ENCODE results near the gene PSAT1.
A peak's percentile ranks its signal among the peaks of the same experiment; 100 is the strongest.
"Not testable (repeated sequence)": the region's sequence is repeated elsewhere in the genome, so short reads cannot be mapped to it uniquely, and the experiment has no call there.

The PSAT1 gene

DNA sequence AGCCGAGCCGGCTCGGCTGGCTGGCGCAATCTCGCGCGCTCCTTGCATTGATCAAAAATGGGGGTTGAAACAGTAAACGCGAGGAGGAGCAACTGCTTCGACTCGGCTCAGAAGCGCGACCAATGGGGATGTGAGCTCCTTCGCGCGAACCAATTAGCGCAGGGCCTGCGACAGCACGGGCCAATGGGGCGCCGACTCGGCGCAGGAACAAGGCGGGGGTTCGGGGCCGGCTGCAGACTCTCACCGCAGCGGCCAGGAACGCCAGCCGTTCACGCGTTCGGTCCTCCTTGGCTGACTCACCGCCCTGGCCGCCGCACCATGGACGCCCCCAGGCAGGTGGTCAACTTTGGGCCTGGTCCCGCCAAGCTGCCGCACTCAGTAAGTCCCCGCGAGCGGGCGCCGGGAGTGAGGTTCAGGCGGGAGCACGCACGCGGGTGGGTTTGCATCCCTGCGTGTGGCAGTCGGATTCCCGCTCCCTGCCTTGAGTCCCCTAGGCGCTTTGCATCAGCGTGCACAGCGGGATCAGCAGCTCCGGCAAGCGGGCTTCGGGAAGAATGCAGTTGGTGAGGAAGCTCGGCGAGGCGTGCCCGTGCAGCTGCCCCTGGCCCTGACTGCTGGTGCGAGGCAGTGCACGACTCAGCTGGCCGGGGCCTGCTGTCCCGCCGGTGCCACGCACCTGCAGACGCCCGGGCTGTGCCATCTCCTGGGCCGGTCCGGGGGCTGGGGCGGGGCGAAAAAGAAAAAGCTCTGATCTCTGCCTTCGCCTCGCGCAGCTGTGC, at the start of gene PSAT1:
TSS of gene PSAT1 (plus strand) at position 233 of the 779 bp plus-strand sequence. CDS start at position 319, 86 bp downstream.
- peak; percentile 39 to 68 for DNase-seq (ENCODE audit: low read depth in 2 of 2, low spot score in 1 of 2)

- no peak for DNase-seq (ENCODE audit: low read depth in 2 of 2, low spot score in 1 of 2)
These were observed 48.3 kb upstream of the PSAT1 start for GRCh38 chr9:78248635-78249034.

DNA sequence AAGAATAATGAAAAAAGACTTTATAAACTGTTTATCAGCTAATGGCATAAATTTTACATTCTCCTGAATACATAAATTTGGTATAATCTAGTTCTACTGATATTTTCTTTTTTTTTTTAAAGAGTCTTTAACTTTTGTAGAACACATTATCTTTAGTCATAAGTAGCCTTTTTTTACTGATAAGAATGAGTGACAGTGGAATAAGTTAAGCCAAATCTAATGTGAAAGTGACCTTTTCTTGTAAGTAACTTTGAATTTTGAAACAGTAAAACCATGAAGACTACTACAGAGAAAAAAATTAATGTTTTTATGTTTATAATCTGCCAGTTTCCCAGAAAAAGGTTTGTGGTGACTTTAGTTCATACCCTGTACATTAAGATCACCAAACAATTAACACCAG, 47.4 kb upstream of the PSAT1 start:
- no peak for DNase-seq (ENCODE audit: low read depth in 2 of 2, low spot score in 1 of 2)

GRCh38 chr9:78252616-78253015, 44.3 kb upstream of the PSAT1 start:
- DNase-seq (ENCODE audit: low read depth in 2 of 2, low spot score in 1 of 2) = no peak

DNA sequence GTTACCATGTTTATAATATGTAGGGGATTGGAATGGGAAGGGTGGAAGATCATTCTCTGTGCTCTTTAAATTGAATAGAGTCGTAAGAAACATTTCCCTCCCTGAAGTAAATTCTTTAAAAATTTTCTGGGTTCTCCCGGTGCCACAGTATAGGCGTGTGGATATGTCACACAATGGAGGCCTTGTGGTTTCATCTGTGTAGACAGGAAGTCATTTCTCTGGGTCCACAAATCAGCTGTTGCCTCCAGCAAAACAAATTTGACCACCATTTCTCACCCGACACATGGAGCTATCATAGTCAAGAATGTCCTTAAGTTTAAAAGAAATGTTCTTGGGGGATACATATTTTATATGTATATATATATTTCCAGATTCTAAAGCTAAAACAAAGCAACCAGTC, 43.6 kb upstream of the PSAT1 start:
- DNase-seq (ENCODE audit: low read depth in 2 of 2, low spot score in 1 of 2) = no peak

DNA sequence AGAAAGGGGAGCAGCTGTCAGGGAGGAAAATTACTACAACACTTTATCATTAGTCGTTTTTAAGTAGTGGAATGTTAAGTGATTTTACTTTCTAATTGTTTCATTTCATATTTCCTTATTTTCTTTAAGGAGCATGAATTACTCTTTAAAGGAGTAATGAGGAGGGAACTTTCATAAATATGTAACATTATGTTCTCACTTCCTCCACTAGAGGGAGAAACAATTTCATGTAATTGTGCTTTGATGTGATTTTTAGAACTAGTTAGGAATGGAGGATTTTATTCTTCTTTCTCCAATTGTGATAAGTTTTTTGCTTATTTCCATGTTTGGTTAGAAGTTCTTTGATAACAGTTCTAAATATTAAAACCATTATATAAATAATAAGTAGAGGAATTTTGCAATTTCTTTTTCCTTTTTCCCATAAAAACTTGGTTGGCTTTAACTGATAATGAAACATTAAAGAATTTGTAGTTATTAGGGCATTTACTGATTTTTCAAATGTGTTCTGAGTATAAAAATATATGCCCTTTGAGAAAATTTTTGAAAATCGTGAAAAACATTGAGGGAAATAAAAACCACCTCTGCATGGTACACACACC, 35.4 kb upstream of the PSAT1 start:
- no peak for DNase-seq (ENCODE audit: low read depth in 2 of 2, low spot score in 1 of 2)

DNA sequence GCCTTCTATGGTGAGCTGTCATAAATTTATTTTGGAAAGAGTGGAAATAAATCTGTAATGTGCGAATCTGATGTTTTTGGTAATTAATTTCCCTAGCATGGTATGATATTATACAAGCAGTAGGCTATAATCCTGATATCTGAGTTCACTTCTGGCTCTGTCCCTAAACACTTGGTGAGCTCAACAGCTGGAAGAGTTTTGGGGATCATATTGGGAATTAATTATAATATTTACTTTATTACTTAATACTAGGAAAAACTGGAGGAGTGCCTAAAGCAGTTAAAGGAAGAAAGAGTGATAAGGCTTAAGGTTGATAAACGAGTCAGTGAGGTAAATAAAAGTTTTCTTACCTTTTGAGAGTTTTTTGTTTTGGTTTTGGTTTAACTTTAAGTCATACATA, 34.3 kb upstream of the PSAT1 start:
- DNase-seq (ENCODE audit: low read depth in 2 of 2, low spot score in 1 of 2) = no peak

- no peak for DNase-seq (ENCODE audit: low read depth in 2 of 2, low spot score in 1 of 2)
These were observed 29.0 kb upstream of the PSAT1 start for GRCh38 chr9:78267889-78268288.

GRCh38 chr9:78269784-78270183, 27.1 kb upstream of the PSAT1 start:
- DNase-seq (ENCODE audit: low read depth in 2 of 2, low spot score in 1 of 2) = no peak

DNA sequence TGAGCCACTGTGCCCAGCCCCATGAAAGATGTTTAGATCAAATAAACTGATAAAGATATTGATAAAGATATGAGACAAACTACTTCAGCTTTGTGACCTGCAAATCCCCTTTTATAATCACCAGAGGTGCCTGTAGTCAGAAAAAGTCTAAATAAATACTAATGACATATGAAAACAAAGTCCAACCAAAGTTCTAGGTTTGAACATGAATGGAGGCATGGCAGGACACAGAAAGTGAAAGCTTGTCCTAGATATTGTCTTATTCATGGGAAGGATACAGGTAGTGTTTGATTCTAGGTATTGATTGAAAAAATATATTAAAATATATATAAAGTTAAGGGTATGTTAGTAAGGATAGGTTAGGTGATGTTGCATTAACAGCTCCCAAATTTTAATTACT, 24.6 kb upstream of the PSAT1 start:
- DNase-seq (ENCODE audit: low read depth in 2 of 2, low spot score in 1 of 2) = no peak

DNA sequence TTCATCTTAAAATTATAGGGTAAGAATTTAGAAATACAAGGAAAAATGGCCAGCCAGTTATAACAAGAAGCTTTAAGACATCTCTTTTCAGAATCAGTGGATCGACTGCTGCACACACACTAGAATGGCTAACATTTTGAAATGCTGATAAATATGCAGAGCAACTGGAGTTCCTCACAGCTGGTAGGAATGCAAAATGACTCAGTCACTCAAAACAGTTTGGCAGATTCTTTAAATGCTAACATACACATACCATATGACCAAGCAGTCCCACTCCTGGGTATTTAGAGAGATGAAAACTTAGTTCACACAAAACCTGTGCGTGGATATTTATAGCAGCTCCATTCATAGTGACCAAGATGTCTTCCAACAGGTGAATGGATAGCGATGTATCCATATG, 23.2 kb upstream of the PSAT1 start:
- no peak for DNase-seq (ENCODE audit: low read depth in 2 of 2, low spot score in 1 of 2)

- no peak for DNase-seq (ENCODE audit: low read depth in 2 of 2, low spot score in 1 of 2)
These were observed 18.6 kb upstream of the PSAT1 start for GRCh38 chr9:78278177-78278777.

- no peak for DNase-seq (ENCODE audit: low read depth in 2 of 2, low spot score in 1 of 2)
These were observed 18.1 kb upstream of the PSAT1 start for GRCh38 chr9:78278801-78279200.

DNA sequence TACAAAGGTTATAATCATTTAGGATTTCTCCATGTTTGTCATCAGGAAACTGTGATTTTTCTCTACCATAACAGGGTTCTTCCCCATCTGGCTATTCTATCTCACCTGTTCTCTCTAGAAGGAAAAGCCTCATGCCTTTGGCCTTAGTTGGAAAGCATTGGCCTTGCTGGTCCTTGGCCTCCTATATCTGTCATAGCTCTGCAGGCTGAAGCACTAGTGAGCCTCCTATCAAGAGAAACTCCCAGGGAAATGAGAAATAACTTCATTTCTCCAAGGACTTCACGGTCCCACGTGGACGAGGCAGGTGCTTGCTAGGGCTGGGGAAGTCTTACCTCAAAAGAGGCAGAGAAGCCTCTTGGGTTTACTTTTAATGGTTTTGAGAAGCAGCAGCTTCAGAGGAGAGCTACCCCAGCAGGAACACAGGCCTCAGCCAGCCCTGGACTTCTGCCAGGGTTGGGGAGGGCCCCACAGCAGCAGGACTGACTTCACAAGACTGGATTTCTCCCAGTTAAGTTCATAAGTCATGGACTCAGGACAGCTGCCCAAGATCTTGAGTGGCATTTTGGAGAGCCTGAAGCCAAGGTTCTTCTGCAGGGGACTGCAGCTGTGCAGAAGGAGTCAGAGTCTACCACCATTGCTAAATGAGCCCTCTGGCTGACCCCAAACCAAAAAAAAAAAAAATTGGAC, 15.8 kb upstream of the PSAT1 start:
- no peak for DNase-seq (ENCODE audit: low read depth in 2 of 2, low spot score in 1 of 2)

GRCh38 chr9:78284181-78284580, 12.7 kb upstream of the PSAT1 start:
- DNase-seq (ENCODE audit: low read depth in 2 of 2, low spot score in 1 of 2) = not testable (repeated sequence)

GRCh38 chr9:78286125-78286524, 10.8 kb upstream of the PSAT1 start:
- no peak for DNase-seq (ENCODE audit: low read depth in 2 of 2, low spot score in 1 of 2)

DNA sequence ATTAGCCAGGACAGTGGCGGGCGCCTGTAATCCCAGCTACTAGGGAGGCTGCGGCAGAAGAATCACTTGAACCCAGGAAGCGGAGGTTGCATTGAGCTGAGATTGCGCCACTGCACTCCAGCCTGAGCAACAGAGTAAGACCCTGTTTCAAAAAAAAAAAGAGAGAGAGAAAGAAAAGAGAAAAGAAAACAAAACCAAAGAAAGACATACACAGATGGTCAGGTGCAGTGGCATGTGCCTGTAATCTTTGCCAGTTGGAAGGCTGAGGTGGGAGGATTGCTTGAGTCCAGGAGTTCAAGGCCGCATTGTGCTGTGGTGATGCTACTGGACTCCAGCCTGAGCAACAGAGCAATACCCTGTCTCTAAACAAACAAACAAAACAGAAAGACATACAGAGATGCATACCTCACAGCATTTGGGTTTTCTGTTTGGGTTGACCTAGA, 10.0 kb upstream of the PSAT1 start:
- no peak for DNase-seq (ENCODE audit: low read depth in 2 of 2, low spot score in 1 of 2)

DNA sequence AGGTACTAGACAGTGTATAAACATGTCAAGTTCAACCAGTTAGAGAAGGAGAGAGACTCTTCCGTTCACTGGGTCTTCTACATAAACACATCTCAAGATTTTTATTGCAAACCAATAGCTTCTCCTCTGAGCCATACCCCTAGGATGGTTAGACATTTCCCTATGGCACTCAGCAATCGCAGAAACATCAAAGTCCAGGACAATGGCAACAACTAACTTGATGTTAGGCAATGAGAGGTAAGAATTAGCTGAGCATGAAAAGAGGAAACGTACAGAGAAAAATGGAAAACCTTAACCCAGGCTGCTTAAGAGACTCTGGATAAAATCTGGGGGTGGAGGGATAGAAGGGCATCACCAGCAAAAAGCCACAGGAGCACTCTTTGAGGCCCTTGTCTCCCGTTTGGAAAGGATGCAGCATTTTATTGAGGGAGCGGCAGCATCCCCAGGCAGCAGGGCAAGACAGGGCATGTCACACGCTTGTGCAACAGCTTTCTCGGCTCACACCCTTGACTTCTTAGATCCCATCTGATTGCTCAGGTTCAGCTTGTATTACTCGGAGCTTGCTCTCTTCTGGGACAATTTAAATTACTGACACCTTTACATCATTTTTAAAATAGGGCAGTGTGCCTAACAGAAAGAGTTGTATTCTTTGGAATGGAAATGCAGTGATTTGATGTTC, 8.6 kb upstream of the PSAT1 start:
- DNase-seq (ENCODE audit: low read depth in 2 of 2, low spot score in 1 of 2) = no peak

DNA sequence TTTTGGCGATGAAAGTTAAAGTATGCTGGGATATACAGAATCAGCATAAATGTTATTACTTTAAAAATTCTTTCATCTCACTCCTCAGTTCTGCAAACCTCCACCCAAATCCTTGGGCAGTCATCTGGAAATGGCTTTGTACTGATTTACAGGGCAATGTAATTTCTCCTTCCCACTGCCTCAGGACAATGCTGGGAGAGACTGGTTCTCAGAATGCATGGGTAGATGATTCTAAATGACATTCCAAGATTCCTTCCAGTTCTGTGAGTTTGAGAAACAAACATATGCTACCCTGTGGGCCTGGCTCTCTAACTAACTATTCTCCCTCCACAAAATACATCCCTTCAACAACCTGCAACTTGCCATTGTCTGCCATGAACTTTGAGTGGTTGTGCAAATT, 7.5 kb upstream of the PSAT1 start:
- no peak for DNase-seq (ENCODE audit: low read depth in 2 of 2, low spot score in 1 of 2)

DNA sequence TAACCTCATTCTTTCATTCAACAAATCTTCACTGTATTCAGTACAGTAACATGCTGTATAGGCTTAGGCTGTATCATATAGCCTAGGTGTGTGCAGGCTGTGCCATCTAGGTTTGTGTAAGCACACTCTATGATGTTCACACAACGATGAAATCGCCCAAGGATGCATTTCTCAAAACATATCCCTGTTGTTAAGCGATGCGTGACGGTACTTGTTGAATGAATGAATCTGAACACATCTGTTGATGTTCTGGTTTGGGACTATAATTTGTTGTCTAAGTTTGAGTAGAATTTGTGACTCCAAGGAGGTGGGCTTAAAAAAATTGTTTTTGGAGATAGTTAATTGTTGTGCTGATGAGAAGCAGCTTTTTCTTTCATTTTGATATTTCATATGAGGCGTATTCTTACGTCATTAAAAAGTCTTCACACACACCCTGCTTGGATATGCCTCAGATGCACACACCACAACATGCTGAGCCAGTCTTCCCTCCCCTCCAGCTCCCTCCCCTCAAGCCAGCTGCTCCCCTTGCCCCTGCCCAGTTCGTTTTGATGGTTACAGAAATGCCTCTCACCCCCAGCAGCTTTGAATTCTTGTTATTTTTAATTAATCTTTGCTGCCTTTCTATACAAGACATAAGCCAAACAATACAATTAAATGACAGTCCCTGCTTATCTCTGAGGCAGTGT, 5.5 kb upstream of the PSAT1 start:
- DNase-seq (ENCODE audit: low read depth in 2 of 2, low spot score in 1 of 2) = no peak

DNA sequence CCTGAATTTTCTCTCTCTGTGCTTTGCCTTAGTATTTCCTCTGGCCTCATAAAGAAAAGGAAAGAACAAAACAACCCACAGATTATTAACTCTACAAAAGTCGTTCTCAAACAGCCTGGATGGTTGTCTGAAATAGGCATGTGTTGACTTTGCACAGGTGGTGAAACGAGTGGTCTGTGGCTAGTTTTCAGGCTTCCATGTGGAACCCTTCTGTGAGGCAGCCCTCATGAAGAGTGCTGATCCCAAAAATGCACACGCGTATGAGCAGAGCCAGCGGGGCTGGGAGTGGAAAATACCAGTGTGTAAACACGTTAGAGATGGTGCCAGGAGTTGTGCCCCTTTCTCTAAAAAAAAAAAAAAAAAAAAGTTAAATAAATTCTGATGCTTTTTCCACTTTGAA, 4.9 kb upstream of the PSAT1 start:
- no peak for DNase-seq (ENCODE audit: low read depth in 2 of 2, low spot score in 1 of 2)

Measured in stimulated activated CD8-positive, alpha-beta memory T cell treated with anti-CD3 and anti-CD28 coated beads, Interleukin-4, amount 100 ng/mL, for 1 hour (primary cell).